Lower leg skin (tissue), 4 donors: Measurements from ENCODE around the gene TECPR2. TPM values are rescaled to one million over a fixed set of nuclear protein-coding genes. Genes with fewer than 3 reads are reported as not detected.
"Not testable (repeated sequence)": the region's sequence is repeated elsewhere in the genome, so short reads cannot be mapped to it uniquely, and the experiment has no call there.

Source experiments
- DNase-seq, 2 donors: peaks; one replicate each; pipeline ENCODE4 v3.0.0-alpha.2; 2019; ENCODE audit warnings: low spot score in 2 of 2
- H3K4me3 ChIP-seq: fragments of 200-600 bp; sonication (generic); 2 replicates; pipeline ENCODE4 v1.5.1; 2017; ENCODE audit warnings: mild to moderate bottlenecking, low read depth; ENCODE audit not compliant: poor library complexity, severe bottlenecking
- CTCF ChIP-seq, 3 donors: fragments of 450-650 bp; IDR thresholded peaks; one replicate each; pipeline ENCODE4 v1.5.1; 2016; ENCODE audit warnings: antibody characterized with exemption in 3 of 3, mild to moderate bottlenecking in 3 of 3, moderate library complexity in 2 of 3
- POLR2A ChIP-seq, 2 donors: fragments of 450-650 bp; IDR thresholded peaks; one replicate each; pipeline ENCODE4 v1.6.1; 2016 to 2017; ENCODE audit warnings: antibody characterized with exemption in 2 of 2, mild to moderate bottlenecking in 1 of 2, moderate library complexity in 1 of 2
- WGBS, 2 donors: methylation state at CpG; one replicate each; pipeline ENCODE4 v1.1.5; 2018; 5-methylcytosine and 5-hydroxymethylcytosine counted together
- intact Hi-C: fragments of 100-400 bp; cut with DNase I; formaldehyde crosslinking; loops from one replicate; pipeline ENCODE4 v1.15.0; 2023; ENCODE audit warnings: low total_unique reads
- total RNA-seq, 4 donors: library from RNA; depleted of rRNA; stranded (reverse); fragments of >200 nt; gene quantifications; one replicate each; pipeline ENCODE4 v1.1.0, GENCODE V29; 2016

The TECPR2 gene
- total RNA-seq, 4 donors from 2014 or later, result 10.8 to 37.8 (median 17.8) TPM

DNA sequence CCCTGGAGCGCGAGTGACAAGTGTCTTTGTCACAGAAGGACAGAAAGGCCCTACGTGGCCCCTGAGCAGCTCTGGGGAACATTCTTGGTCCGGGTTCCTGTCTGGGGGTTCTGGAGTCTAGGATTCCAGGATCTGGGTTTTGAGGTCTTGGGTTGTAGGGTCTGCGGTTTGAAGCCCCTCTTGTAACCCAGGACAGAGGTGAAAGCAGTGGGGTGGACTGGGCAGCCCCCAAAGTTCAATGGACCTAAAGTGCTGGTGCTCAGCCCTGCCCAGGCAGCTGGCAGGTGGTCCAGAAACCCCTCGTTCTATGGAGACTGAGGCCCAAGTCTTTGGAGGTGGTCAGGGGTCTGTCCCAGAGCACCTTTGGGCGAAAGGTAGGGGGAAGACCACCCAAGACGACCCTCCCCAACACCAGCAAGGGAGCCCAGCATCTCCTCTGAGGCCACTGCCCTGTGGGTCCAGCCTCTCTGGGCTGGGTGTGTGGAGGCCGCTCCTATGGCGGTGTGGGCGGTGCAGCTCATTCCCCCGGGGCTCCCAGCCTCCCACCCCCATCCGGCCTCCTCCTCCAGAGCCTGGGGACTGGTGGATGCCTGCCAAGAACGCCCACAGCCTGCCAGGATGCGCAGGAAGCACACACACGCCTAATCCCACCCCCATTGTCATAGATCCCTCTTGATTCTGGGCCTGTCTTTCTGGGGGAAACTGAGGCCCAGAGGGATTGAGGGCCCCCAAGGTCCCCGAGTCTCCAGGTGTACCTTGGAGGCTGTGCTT lies 177.0 kb downstream of the TECPR2 start:
- intact Hi-C loops, result no loop called here
- WGBS, 2 donors, result 50% methylated on average over 8 to 17 of the region's 17 CpGs
- no peak for TF ChIP-seq POLR2A (IDR thresholded peaks at IDR 0.05)
- no peak for TF ChIP-seq CTCF (IDR thresholded peaks at IDR 0.05)
- no peak overlapping the region for H3K4me3 ChIP-seq
- DNase-seq, result no peak

GRCh38 chr14:102540315-102541028 lies 177.7 kb downstream of the TECPR2 start:
- intact Hi-C loops, result no loop called here
- H3K4me3 ChIP-seq, result no peak overlapping the region
- 58 to 60% methylated on average over 27 to 28 of the region's 29 CpGs for WGBS, 2 donors
- DNase-seq, result no peak
- TF ChIP-seq POLR2A (IDR thresholded peaks at IDR 0.05) (no peak), CTCF (IDR thresholded peaks at IDR 0.05) (no peak)

DNA sequence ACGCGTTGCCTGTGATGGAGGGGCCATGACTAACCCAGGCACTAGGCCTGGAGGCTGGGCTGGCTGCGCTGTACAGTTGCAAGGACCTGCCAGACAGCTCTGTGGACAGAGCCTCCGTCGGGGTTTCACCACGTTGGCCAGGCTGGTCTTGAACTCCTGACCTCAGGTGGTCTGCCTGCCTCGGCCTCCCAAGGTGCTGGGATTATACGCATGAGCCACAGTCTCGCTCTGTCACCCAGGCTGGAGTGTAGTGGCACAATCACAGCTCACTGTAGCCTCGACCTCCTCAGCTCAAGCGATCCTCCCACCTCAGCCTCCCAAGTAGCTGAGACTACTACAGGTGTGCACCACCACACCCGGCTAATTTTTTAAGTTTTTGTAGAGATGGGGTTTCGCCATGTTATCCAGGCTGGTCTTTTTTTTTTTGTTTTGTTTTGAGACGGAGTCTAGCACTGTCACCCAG lies 178.3 kb downstream of the TECPR2 start:
- H3K4me3 ChIP-seq, intact Hi-C loops, DNase-seq: not testable (repeated sequence)
- WGBS, 2 donors, result 91 to 92% methylated on average over 13 to 14 of the region's 14 CpGs

DNA sequence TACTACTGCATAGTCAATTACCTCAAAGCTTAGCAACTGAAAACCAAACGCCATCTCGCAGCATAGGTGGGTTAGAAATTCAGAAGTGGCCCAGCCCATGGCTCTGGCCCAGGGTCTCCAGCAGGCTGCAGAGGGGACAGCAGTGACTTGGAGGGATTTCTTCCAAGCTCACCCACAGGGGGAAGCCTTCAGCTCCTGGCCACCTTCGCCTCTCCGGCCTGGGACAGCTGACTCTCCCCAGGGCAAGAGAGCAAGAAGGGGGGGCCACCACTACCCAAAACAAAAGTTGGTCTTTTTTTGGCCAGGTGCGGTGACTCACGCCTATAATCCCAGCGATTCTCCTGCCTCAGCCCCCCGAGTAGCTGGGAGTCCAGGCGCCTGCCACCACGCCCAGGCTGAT lies 179.0 kb downstream of the TECPR2 start:
- intact Hi-C loops, result no loop called here
- DNase-seq, result no peak
- WGBS, 2 donors, result 77 to 86% methylated on average over 10 of the region's 10 CpGs
- TF ChIP-seq POLR2A (IDR thresholded peaks at IDR 0.05) (no peak), CTCF (IDR thresholded peaks at IDR 0.05) (no peak)
- H3K4me3 ChIP-seq, result no peak overlapping the region

GRCh38 chr14:102544046-102544746 lies 181.5 kb downstream of the TECPR2 start:
- TF ChIP-seq CTCF (IDR thresholded peaks at IDR 0.05), result no peak
- TF ChIP-seq POLR2A (IDR thresholded peaks at IDR 0.05), result no peak
- H3K4me3 ChIP-seq, result no peak overlapping the region
- intact Hi-C loops, result no loop called here
- WGBS, 2 donors, result 11 to 15% methylated on average over 32 to 43 of the region's 43 CpGs
- DNase-seq, result no peak
